Measurements from ENCODE around the gene CERK. TPM values are rescaled to one million over a fixed set of nuclear protein-coding genes. Genes with fewer than 3 reads are reported as not detected.
"Not testable (repeated sequence)": the region's sequence is repeated elsewhere in the genome, so short reads cannot be mapped to it uniquely, and the experiment has no call there.

The CERK gene
- total RNA-seq, 1 donor from 2014 or later = 41.8 TPM

GRCh38 chr22:46648225-46648820 lies 89.7 kb downstream of the CERK start:
- not testable (repeated sequence) for DNase-seq (ENCODE audit: low spot score)

GRCh38 chr22:46646531-46647215 lies 91.4 kb downstream of the CERK start:
- DNase-seq (ENCODE audit: low spot score) = no peak

- not testable (repeated sequence) for DNase-seq (ENCODE audit: low spot score)
Measured at GRCh38 chr22:46642840-46643480, 95.1 kb downstream of the CERK start.

DNA sequence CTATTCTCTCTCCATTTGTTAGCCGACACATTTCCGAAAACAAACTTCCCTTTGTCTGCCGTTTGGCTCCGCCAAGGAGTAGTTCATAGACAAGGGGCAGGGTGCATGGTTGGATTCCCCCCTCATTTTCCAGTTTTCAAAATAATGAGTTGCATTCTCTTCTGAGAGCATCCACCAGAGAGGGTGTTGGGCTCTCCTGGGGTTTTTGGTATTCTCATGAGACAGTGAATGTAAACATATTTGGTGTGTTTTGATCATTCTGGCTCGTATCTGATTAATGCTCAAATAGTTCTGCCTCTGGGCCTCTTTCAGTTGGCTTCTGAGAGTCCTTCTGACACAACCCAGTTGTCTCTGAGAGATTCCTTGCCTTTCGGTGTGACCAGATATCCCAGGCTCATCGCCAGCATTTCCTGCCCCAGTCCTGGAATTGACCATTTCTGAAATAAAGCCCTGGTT lies 96.2 kb downstream of the CERK start:
- no peak for DNase-seq (ENCODE audit: low spot score)

DNA sequence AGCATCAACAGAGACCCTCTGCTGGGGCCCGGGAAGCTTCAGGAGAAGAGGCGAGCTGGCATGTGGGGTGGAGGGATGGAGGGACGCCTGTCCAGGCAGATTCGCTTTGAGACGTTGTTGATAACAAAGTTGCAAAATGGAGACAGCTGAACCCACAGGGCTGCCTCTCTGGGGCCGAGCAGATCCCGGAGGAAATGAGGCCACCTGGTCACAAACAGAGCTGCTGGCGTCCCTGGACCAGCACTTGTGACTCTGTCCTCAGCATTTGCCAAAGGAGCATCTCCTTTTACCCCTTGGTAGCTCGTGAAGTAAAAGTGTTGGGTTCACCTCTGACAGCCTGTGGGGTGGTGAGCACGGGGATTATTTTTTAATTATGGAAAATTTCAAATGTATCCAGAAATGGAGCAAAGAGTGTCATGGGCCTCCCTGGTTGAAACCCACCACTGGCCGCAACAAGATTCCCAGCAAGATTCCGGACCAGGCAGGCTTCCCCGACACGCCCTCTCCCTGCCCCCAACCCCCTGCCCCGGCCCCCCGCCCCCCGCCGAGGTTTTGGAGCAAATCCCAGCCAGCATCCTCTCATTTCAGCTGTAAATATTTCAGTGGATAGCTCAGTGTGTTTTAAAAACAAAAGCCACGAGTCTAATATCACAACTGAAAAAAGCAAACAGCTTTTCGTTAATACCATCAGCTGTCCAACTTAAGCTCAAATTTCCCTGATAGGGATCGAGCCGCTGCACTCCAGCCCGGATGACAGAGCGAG lies 97.6 kb downstream of the CERK start:
- DNase-seq (ENCODE audit: low spot score) = no peak

GRCh38 chr22:46639843-46640242 lies 98.2 kb downstream of the CERK start:
- DNase-seq (ENCODE audit: low spot score) = no peak

DNA sequence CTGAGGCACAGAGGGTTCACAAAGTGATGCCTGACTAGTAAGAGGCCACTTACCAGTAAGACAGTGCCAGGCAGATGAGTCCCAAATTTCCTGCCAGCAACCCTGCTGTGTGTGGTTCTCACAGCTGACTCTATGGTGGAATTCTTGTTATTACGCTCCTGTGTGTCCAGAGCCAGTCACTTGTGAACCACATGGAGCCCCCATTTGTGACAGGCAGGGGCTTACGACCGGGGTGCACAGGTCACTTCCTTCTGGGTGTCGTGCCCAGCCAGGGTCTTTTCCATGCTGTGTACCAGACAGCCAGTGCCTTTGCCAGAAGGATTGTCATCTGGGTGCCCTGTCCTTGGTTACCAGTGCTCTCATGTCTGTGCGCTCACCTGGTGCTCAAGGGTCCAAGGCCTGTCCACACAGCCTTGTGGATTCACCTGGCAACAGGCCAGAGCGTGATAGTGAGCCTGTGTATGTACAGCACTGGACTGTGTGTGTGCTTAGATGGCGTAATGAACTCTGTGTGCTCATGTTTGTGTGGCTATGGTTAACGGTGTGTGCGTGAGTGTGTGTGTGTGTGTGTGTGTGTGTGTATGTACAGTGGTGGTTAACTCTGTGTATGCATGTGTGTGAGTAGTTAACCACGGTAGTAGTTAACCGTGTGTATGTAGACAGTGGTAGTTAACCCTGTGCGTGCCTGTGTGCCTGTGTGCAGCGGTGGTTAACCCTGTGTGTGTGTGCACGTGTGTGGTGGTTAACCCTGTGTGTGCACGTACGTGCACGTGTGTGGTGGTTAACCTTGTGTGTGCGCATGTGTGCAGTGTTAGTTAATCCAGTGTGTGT lies 99.2 kb downstream of the CERK start:
- peak; percentile 58 for DNase-seq (ENCODE audit: low spot score)

DNA sequence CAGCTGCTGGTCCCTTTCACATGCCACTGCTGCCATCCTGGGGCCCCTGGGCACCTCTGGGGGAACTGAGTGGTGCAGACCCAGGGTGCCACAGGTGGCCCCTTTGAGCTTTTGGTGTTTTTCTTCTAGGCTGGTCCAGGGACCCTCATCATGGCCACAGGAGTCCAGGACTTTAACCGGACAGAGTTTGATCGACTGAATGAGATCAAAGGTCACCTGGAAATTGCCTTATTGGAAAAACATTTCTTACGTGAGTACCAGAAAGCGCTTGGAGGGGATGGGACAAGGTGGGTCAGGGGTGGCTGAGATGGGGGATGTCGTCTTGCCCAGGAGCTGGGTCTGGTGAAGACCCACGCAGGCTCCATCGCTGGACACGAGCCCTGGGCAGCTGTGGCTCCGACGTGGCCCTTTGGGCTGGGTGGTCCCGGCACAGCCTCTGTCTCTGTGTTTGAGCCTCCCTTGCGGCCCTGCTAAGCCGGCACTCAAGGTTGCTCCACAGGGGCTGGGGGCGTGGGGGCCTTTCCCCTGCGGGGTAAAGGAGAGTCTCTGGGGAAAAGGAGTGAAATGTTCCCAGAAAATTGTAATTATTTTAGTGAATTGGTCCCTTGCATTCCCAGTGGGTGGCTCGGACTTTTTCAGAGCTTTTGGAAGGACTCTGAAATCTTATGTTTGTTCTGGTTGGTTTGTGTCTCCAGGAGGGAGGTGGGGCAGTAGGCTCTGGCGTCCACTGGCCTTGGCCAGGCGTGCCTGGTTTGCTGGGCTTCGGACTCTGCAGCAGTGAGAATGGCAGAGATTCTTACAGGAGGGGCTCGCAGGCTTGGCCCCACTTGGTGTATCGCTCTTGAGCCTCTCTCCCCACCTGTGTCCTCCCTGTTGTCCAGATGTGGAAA lies 100.1 kb downstream of the CERK start:
- DNase-seq (ENCODE audit: low spot score) = no peak

- DNase-seq (ENCODE audit: low spot score) = no peak
Measured at GRCh38 chr22:46636221-46637002, 101.6 kb downstream of the CERK start.

DNA sequence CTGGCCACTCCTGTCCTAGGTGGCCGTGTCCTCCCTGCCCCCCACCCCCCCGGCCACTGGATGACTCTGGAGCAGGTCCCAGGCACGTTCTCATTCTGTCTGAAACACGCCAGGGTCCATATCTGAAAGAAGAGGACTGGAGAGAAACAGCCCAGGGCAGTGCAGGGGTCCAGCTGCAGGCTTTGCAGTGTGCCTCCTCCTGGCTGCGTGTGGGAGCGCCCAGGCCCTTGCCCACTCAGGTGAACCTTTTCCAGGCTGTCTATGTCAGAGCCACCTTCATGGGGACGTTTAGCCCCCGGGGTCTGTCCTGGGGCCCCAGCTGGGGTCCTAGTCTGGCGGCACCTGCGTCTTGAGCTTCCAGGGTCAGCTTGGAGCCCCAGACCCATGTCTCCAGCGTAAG lies 102.3 kb downstream of the CERK start:
- no peak for DNase-seq (ENCODE audit: low spot score)

DNA sequence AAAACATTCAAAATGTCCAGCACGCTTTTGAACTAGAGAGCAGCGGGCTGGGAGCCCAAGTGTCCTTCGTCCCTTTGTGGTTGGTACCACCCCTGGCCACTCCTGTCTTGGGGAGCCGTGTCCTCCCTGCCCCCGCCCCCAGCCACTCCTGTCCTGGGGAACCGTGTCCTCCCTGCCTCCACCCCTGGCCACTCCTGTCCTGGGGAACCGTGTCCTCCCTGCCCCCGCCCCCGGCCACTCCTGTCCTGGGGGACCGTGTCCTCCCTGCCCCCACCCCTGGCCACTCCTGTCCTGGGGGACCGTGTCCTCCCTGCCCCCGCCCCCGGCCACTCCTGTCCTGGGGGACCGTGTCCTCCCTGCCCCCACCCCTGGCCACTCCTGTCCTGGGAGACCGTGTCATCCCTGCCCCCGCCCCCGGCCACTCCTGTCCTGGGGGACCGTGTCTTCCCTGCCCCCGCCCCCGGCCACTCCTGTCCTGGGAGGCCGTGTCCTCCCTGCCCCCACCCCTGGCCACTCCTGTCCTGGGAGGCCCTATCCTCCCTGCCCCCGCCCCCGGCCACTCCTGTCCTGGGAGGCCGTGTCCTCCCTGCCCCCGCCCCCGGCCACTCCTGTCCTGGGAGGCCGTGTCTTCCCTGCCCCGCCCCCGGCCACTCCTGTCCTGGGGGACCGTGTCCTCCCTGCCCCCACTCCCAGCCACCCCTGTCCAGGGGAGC lies 102.9 kb downstream of the CERK start:
- not testable (repeated sequence) for DNase-seq (ENCODE audit: low spot score)

Other genes starting within 250 kb of the CERK start
- 6.7 TPM for gene CELSR1, start 200.6 kb downstream of the CERK start, total RNA-seq
- 142 TPM for gene GRAMD4, start 117.9 kb downstream of the CERK start, total RNA-seq
- gene TBC1D22A, start 24.4 kb upstream of the CERK start, total RNA-seq = 33.0 TPM